ENCODE data around the gene RNF222.

Gene RNF222, protein sequence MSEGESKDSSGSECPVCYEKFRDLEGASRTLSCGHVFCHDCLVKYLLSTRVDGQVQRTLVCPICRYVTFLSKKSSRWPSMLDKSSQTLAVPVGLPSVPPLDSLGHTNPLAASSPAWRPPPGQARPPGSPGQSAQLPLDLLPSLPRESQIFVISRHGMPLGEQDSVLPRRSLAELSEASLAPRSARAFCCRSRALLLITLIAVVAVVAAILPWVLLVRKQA

GRCh38 chr17:8397636-8398035 lies at the start of gene RNF222:
RNF222 (minus strand) TSS chr17:8397827; CDS start chr17:8393461, 4,366 bp downstream.
- no peak for FAIRE-seq

- no peak for FAIRE-seq
These were observed 47.9 kb upstream of the RNF222 start for GRCh38 chr17:8445536-8445935.

DNA sequence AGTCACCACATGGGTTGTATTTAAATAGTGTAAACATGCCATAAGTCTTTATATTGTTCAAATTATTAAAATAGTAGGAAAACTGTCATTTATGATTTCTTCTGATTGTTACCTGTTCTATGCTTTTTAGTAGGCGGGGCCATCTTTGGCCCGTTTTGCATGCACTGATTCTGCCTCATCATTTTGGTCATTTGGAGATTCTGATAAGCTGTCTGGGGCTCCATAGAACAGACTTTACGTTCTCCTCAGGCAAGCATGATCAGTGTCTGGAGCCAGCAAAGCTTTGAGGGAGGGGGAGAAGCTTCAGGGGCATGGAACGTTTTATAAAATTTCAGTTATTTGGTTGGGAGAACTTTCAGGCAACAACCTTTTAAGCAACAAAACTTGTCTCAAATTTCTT lies 46.9 kb upstream of the RNF222 start:
- no peak for FAIRE-seq

DNA sequence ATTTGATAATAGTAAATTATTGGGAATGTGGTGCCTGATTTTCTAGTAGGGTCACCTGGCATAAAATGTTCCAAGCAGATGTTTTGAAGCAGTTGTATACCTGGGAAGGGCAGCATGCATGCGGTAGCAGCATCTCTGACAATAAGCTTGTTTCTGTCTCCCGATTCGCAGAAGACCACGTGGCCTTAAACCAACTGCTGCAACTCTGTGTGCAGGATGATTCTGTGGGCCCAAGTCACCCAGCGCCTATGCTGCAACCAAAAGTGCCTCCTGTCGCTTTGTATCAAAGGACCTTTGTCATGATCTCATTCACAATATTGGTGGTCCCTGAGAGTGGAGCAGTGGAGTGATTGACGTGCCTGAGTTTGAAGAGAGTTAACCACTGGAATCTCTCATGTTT lies 46.1 kb upstream of the RNF222 start:
- no peak for FAIRE-seq

DNA sequence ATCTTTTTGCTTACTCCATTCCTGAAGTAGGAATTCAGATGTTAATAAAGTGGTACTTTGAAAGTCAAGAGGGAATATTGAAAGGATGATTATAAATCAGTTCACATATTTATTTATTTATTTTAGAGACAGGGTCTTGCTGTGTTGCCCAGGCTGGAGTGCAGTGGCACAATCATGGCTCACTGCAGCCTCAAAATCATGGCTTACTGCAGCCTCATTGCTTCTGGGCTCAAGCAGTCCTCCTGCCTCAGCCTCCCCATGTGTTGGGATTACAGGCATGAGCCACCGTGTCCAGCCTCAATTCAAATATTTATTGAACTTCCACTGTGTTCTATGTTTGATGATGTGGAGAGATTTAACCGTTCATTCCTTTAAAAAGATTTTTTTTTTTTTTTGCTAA lies 44.7 kb upstream of the RNF222 start:
- no peak for FAIRE-seq

GRCh38 chr17:8441690-8442089 lies 44.1 kb upstream of the RNF222 start:
- no peak for FAIRE-seq

- FAIRE-seq = no peak
These were observed 42.1 kb upstream of the RNF222 start for GRCh38 chr17:8439681-8440080.

- FAIRE-seq = no peak
These were observed 40.8 kb upstream of the RNF222 start for GRCh38 chr17:8438441-8438840.

GRCh38 chr17:8436844-8437171 lies 39.2 kb upstream of the RNF222 start:
- no peak for FAIRE-seq

DNA sequence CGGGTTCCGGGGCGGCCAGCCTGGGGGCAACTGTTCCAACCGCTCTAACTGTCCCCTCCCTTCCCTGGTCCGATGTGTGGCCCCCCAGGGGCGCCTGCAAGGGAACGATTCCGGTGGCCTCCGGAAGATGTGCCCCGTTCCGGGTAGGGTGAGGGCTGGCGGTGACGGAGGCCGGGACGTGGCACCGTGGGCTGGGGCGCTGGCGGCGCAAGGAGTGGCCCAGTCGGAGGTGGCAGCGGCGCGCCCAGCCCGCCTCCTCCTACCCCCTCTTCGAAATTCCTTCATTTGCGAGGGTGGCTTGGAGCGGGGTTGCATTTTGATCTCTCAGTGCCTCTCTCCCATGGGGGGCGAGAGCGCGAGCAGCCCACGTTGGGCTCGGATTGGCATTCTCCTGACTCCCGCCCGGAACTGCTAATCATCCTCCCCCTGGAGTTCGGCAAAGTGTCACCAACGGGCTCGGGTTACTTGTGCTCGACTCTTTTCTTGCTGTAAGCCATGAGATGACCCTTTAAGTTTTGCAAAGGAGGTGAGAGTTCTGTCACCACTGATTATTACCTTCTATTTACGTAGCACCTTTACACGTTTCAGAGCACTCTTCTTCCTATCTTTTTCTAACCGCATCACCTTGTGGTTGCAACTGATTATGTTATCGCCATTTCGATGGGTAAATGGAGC lies 38.7 kb upstream of the RNF222 start:
- no peak for FAIRE-seq

DNA sequence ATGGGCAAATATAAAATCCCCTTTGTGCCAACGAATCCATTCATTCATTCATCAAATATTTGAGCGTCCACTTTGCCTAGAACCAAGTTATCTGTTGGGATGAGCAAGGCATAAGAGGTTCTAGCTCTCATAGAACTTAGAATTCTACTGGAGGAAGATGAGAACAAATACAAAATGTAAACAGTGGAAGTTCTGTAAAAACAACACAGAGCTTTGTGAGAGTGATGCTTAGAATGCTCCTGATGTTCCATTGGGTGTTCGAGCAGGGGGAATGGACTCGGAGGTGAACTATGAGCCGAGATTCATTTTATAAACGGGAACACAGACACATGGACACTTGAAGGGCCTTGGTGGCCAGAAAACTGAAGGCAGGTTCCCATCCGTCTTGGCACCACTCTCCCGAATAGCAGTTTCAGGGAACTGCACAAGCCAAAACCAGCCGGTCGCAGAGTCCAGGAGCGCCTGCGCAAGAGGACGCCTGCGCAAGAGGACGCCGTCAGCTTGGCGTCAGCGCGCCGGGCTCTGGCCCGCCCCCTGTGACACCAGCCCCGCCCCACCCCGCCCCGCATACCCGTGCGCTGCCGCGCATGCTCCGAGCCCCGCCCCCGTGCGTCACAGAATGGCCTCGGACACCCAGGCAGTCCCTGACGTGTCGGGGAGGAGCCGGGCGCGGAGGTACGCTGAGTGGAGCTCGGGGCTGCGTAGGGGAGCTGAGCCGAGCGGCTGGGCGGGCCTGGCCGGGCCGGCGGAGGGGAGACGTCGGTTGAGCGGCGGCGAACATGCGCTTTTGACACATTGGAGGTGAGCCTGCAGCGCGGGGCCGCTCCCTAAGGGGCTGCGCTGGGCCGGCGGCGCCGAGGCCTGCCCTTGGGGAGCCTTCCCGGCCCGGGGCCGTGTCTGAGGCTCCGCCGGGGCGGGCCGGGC lies 37.9 kb upstream of the RNF222 start, which contains the start of gene NDEL1:
Gene NDEL1 (plus strand): TSS at position 640 of the 924 bp plus-strand sequence. CDS start 8,388 bp downstream, outside the sequence.
- no peak for FAIRE-seq

DNA sequence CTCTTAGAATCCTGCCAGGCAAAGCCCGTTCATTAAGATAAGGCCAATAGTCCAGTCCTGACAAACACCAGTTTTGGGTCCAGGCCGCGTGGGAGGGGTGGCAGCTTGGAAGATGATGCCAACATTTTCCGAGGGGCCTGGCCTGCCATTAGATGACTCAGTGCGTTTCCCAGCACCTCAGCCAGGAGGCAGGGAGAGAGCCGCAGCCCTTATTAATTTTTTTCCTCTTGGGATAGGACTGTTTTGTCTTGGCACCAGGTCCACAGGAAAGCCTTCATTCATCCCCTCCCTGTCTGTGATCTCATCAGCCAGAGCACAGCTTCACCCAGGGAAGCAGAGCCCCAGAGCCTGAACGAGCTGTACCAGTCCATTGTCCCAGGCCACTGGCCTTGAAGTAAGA lies 33.3 kb upstream of the RNF222 start:
- FAIRE-seq = no peak

GRCh38 chr17:8426802-8427201 lies 29.2 kb upstream of the RNF222 start:
- no peak for FAIRE-seq

GRCh38 chr17:8426094-8426720 lies 28.6 kb upstream of the RNF222 start:
- FAIRE-seq = no peak

DNA sequence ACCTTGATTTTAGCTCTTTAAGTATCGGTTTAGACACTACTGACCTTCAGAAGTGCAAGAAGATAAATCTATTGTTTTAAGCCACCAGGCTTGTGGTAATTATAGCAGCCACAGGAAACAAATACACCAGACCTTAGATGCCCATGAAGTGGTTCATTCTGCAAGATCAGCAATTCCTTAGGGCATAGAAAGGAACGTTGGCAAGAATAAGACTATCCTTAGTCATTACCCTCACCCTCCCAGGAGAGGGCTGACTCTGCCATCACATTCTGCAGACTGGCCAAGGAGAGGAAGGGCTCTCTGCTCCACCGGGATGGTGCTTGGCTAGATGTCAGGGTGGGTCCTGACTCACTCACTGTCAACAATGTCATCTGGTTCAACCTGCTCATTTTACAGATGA lies 23.9 kb upstream of the RNF222 start:
- no peak for FAIRE-seq

GRCh38 chr17:8420041-8420934 lies 22.7 kb upstream of the RNF222 start:
- no peak for FAIRE-seq

DNA sequence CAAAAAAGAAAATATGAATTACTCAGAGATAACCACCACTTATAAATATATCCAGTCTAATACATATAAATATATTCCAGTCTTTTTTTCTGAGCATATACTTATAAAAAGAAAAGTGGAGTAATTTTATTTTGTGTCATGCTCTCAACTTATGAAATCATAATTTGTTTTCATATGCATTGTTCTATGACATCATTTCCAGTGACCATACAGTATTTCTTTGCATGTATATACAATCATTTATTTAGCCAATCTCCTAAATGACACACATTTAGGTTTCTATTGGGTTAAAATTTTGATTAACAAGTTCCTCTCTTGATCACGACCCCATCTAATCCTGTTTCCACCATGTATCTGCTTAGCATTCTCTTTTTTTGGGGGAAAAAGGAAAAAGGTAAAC lies 21.7 kb upstream of the RNF222 start:
- no peak for FAIRE-seq

DNA sequence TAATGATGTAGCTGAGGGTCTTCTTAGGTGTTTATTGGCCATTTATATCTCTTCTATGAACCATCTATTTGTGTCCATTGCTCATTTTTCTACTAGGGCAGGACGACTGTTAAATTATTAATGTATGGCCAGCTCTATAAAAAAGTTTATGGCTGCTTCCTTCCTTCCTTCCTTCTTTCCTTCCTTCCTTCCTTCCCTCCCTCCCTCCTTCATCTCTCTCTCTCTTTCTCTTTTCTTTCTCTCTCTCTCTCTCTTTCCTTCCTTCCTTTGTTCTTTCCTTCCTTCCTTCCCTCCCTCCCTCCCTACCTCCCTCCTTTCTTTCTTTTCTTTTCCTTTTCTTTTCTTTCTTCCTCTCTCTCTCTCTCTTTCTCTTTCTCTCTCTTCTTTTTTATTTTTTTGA lies 20.8 kb upstream of the RNF222 start:
- no peak for FAIRE-seq

GRCh38 chr17:8417806-8418205 lies 20.2 kb upstream of the RNF222 start:
- no peak for FAIRE-seq

GRCh38 chr17:8413938-8414337 lies 16.3 kb upstream of the RNF222 start:
- no peak for FAIRE-seq

DNA sequence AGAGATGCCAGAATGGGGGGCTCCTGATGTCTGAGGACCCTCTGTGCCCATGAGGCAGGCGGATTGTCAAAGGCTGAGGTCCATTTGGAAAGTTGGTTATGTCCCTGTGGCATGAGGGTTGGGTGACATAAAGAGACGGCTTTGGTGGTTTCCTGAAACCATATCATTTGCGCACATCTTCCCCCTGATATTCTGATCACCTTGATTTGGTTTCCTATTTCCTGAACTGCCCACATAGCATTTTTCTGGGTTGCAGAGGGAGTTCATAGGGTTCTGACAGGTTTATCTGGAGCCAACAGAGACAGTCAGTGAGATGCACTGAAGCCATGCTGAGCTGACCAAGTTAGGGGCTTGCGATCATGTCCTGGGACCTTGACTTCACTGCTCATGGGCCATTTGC lies 15.7 kb upstream of the RNF222 start:
- no peak for FAIRE-seq

- FAIRE-seq = no peak
These were observed 14.5 kb upstream of the RNF222 start for GRCh38 chr17:8412089-8412488.
